ENCODE measurements around the gene DNMT3A.

DNMT3A gene

DNA sequence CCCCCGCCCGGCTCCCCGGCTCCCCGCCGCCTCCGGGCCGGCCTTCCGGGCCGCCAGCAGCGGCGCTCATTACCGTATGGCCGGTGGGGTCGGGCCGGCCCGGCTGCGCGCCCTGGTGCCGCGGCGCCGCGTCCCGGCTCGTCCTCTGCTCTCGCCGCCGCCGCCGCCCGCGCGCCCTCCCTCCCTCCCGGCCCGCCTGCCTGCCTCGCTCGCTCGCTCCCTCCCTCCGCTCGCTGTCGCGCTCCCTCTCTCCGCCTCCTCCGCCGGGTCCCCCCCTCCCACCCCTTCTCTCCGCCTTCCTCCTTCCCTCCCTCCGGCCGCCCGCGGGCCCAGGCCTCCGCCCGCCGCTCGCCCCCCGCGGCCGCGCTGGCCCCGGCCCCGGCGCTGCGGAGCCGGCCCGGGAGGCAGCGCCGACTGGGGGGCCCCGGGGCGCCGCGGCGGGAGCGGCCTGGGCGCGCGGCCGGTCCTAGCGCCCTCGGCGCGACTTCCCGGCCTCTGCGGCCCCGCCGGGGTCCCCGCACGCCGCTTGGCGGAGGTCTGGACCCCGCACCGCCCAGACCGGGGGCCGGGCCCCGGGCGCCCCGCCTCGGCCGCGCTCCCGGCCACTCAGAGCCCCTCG, at the start of gene DNMT3A:
DNMT3A (minus strand) TSS at position 173 of the 619 bp plus-strand sequence. CDS start 27,941 bp downstream, outside the sequence.
- peak; percentile 67 for DNase-seq (ENCODE audit: low spot score)

DNA sequence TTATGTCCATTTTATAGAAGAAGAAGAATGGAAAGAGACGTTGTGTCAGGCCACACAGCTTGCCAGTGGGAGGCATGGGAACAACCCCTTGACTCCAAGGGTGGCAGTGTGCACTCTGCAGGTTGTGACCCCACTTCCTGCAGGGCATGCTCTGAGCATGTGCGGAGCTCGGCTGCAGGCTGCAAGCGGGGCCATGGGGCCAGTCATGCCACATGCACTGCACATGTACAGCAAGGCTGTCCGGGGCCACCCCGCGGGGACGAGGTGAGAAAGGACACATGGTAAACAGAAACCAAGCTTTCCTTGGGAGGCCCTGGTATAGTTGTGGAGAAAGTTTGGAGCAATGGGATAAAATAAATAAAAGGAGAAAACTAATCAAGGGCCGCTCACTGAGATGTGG, 47.4 kb upstream of the DNMT3A start:
- DNase-seq (ENCODE audit: low spot score): no peak

DNA sequence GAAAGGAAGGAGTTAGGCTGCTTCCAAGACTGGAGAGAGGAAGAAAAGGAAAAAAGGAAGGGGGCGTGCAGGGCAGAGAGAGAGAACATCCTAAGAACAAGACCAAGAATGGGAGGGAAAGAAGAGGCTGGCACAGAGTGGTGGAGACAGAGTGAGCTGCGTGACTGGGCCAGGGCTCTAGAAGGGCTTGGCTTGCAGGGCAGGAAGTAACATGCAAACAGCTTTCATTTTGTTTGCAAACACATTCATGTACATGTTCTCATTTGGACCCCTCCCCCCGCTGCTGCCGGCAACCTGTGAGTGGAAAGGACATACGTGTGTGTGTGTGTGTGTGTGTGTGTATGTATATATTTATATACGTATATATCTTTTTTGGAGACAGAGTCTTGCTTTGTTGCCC, 46.8 kb upstream of the DNMT3A start:
- DNase-seq (ENCODE audit: low spot score): peak; percentile 27

DNA sequence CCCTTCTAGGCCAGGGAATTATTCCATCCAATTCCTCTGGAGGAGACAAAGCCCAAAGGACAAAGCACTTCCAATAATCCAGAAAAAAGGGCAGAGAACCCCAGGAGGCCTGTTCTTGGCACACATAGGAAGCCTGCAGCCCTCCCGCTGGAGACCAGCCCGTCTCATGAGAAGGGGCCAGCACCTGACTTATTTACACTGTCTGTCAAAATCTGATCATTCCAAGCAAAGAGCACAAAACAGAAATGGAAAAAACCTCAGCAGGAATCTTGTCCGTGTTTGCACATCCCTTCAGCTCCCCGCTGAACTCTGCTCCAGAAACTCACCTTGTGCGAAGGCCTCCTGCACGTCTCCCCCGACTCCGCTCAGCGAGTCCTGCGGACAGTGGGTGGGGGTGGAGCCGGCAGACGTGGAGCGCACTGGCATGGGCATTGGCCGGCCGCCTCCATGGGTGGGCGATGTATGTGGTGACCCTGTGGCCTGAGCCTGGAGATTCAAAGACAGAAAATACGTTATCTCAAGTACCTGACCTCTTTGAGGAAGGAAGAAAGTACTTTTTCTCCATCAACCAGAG, 46.2 kb upstream of the DNMT3A start:
- DNase-seq (ENCODE audit: low spot score): no peak

DNA sequence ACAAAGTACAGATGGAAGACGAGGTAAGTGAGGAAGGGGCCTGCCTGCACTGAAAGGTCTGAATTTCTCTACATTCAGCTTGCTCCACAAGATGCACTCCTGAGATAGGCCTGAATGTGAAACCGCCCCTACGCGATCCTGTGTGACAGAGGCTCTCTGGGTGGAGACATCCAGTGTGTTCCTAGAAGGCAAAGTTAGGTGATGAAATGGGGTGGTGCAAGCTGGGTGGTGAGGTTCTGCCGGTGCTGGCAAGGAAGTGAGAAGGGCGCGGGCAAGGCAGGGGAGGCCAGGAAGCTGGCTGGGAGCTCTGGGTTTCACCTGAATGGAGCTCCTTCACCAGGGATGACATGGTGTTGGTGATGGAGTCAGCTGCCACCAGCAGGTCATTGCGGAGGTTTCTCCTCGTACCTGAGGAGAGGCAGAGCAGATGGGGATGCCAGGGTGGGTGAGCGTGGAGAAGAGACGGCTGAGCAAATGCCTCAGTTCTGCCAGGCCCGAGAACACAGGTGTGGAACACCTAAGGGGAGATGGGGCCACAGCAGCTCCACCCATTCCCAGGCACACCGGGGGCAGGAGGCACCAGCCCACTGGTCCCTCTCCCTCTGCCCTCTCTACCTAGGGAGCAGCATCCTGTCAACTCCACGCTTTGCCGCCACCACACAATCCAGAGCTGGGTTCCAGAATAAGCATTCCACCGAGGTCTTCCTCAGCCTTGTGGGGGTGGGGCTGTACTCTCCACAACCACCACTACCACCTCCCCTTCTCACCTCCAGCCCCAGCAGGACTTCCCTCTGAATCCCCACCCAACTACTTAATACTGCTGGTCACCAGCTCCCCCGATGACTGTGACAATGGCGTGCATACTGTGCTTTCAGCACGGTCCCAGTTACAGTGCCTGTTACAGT, 45.5 kb upstream of the DNMT3A start:
- DNase-seq (ENCODE audit: low spot score): no peak

DNA sequence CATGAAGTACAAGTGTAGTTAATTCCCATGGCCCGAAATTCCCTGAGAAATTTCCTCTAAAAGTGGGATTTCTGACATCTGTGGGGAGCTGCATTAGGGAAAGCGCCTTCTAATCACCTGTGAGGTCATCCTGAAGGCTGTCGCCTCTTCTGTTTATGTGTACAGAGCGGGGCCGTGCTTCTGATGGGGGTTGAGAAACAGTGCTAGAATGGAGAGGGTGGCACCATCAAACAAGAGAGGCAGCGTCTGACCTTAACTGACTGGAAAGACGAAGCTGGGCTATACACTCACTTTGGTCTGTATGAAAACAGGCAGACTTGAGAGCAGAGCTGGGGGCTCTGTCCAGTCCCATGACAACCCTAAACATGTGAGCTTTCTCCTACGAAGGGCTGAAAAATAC, 44.2 kb upstream of the DNMT3A start:
- DNase-seq (ENCODE audit: low spot score): no peak

DNA sequence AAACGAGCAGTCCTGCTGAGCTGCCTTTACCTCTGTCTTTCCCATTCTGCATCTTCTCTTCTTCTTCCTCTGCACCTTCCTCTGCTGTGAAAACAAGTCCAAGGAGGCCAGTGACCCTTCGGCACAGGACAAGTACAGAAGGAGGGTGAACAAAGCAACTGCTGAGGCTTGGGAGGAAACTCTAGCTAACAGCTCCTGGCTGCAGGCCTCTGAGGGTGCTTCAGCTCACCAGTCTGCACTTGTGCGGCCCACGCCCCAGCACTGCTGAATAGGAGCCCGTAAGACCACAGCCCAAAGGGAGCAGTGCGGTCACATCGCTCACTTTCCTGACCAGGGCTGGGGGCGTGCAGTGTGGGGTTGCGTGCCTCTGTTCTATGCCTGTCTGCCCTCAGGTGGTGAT, 42.1 kb upstream of the DNMT3A start:
- no peak for DNase-seq (ENCODE audit: low spot score)

DNA sequence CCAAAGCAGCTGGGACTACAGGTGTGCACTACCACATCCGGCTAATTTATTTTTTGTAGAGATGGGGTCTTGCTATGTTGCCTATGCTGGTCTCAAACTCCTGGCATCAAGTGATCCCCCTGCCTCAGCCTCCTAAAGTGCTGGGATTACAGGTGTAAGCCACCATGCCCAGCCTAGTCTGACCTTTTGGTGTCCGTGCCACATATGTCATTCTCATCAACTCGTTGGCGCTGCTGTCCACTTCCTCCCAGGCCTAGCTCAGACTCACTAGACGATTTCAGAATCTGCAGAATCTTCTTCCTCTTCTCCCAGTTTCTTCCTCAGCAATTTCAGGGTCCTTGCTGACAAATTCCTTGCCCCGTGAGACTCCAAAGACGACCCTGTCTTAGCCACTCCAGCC, 39.8 kb upstream of the DNMT3A start:
- no peak for DNase-seq (ENCODE audit: low spot score)

DNA sequence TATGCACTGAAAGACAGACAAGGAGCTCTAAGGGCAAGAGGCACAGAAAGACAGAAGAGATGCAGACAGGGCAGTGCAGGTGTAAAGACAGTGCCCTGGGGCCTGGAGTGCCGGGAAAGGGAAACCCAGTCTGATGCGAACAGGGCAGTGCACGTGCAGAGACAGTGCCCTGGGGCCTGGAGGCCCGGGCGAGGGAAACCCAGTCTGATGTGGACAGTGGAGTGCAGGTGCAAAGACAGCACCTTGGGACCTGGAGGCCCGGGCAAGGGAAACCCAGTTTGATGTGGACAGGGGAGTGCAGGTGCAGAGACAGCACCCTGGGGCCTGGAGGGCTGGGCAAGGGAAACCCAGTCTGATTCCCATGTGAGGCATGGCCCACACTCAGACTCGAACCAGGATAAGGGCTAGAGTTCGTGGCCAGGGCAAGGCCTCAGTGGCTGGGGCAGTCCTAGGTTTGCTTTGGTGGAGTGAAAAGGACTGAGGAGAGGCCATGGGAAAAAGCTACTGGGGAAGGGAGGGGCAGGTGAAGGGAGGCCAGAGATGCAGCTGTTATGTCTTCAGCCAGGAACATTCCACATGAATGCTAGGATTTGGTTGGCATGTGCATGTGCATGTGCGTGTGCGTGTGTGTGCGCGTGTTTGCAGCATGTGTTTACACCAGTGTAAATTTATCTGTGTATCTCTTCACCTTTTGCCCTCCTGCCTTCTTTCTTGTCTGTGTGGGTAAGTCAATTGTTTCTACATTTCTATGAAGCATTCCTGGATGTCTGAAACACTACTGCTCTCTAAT, 39.1 kb upstream of the DNMT3A start:
- no peak for DNase-seq (ENCODE audit: low spot score)

DNA sequence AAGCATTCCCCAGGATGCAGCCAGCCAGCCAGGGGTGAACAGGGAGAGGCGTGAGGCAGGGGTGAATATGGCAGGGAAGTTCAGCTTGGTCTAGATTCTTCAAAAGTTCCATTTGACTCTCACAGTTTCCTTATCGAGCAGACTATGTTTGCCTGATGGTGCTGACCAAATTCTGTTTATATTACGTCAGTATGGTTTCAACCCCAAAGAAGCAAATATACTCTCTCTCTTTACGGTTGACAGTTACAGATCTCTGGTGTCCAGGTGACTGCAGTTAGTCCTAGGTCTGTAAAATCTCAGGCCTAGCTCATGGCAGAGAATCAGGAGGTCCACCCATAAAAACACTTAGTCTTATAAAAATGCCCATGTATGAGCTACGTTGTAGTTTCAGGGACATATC, 38.3 kb upstream of the DNMT3A start:
- DNase-seq (ENCODE audit: low spot score): no peak

DNA sequence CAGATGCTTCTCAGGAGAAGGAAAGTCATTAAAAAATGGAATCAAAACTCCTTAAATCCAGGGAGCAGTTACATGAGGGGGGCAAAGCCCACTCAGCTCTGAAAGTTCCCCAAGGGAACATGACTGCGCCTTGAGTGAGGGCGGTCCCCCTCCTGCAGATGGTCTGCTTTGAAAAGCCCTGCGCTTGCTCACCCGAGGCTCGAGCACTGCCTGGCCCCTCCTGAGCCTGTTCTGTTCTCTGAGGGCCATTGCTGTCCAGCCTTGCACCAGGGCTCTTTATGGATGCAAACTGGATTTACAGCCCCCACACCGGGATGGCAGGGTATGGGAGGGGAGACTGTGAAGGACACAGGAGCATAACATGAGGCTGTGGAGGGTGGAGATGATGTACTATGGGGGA, 37.8 kb upstream of the DNMT3A start:
- DNase-seq (ENCODE audit: low spot score): no peak

DNA sequence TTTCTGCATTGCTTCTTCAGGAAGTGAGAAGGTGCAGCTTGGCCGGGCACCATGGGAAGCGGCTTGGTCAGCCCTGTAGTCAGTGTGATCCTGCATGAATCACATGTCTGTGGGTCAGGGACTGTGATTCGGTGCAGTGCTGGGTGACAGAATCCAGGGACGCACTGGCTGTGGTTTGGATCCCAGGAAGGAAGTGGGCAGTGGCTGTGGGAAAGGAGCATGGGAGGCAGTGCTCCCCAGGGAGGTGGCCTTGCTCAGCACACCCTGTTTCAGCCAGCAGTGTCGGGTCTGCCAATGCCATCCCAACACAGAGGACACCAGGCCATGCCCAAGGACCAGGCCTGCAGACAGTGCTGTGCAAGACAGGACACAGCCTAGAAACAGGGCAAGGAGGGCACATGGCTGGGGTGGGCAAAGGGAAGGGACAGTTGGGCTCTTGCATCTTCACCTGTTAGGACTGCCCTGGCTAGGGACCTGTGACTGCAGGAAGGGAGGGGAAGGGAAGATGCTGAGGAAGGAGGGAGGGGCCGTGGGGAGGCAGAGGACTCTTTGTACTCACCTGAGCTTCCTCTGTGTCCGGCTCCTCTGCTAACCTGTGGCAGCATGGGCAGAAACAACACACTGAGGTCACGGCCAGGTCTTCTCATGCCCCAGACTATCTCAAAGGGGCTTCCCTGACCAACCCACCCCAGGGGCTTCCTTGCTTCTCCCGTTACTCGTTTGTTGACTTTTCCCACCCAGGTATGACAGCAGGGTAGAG, 37.2 kb upstream of the DNMT3A start:
- no peak for DNase-seq (ENCODE audit: low spot score)

DNA sequence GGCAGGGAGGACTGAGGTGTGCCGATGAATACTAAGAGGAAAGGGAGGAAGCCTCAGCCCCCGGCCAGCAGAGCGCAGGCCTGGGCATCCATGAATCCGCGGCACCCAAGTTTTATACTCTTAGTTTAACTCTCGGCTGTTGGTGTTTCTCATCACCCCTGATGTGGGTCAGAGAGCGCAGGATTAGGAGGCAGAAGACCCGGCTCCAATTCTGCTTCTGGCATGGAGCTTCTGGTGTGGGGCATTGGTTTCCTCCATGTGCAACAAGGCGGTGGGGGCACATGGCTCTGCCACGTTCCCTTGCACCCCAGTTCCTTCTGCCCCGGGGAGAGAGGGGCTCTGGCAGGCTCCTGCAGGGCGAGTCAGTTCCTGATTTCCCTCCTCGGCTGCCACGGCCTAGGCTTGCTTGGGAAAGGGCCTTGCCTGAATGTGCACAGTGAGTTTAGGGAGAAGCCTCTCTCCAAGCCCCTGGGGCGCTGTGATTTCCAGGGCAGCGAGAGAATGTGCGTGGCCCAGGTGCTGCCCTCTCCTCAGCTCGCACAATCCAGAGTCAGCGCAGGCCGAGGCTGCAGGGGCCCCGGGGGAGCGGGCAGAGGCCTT, 36.2 kb upstream of the DNMT3A start:
- DNase-seq (ENCODE audit: low spot score): no peak

DNA sequence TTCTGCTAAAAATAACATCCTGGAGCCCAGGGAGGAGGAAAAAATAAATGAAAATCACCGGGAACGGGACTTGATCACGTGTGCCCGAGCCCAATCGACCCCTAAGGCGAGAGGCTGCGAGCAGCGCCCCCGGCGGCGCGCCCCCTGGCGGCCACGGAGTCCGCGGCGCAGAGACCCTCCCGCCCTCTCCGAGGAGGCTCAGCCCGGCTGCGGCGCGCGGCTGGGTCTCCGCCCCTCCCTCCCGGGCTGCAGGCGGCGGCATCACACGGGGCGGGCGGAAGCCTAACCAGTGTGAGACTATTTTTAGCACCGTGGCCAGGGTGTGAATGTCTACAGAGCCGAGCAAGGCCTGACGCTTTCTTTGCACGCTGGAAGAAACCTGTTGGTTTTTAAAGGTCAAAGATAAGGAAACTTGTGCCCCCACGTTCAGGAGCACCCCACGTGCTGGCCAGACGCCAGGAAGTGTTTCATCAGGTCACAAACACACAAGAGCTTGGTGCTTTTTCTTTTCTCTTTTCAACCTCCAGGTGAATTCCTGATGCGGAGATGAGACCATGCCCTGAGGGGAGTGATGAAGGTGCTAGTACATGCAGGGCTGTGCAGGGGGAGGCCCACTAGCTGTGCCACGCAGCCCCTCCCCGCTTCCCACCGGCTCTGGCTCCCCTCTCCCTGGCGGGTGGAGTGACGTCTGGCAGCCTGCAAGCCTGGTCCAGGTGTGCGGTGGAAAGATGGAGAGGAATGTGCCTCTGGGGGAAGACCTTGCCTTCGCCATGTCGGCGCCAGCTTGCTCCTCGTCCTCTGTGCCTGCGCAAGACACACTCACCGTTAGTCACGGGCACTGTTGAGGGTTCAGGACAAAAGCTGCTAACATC, 35.3 kb upstream of the DNMT3A start:
- peak; percentile 92 for DNase-seq (ENCODE audit: low spot score)

DNA sequence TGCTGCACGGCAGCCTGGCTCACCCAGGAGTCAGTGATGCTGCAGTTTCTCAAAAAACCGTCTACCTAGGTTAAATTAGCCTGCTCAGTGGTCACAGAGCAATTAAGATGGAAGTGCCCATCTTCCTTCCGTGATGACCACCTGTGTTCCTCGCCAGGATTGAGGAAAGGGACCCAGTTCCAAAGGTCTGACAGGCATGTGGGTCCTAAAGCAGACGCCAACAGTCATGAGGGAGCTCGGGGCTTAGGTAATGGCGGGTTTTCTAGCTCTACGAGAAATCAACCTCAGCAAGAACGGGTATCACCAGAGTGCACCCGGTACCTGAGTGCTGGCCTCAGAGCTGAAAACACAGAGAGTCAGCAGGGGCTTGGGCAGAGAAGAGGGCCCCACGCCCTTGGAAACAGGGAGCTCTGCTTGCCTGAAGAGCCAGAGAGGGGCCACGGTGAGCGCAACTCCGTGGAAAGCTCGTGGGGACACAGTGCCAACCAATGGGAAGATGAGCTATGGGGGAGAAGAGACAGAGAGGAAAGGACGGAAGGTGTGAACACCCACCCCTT, 34.3 kb upstream of the DNMT3A start:
- DNase-seq (ENCODE audit: low spot score): no peak

DNA sequence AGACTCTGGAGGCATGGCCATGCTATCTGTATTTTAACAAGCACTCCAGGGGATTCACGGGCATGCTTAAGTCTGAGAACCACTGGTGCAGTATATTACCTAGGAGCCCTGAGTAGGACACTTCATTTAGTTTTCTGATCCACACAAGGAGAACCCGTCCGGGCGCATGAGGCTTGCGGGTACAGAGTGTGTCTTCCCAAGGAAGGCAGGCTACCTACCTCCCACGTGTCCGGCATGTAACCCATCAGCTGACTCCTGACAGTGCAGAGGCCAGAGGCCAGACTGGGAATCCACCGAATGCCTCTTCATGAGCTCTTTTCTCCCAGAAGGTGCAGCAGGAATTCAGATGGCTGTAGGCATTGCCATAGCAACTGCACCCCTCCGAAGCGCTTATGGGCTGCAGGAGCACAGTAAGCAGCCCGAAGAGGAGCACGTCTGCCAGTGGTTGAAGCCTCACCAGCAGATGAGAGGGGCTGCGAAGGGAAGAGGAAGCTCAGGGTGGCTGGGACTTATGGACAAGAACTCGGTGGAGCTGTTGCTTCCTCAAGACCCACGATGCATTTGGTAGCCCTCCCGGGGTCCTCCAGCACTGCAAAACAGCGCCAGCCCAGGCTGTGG, 33.8 kb upstream of the DNMT3A start:
- DNase-seq (ENCODE audit: low spot score): no peak

DNA sequence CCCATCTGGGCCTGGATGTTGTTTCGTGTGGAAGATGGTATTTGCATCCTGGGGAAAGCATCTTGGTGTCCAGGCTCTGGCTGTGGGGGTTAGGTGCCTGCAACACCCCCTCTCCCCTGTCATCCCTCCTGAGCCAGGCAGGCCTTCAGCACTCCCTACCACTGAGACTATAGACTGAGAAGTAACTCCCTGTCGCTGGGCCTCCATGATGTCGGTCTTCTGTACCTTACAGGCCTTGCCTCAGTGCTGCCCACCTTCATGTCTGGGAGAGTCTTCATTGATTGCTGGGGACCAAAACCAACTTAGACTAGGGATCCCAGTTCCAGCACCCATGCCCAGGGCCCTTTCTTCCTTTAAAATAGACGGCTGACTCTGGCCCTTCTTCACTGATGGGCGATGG, 33.1 kb upstream of the DNMT3A start:
- no peak for DNase-seq (ENCODE audit: low spot score)

DNA sequence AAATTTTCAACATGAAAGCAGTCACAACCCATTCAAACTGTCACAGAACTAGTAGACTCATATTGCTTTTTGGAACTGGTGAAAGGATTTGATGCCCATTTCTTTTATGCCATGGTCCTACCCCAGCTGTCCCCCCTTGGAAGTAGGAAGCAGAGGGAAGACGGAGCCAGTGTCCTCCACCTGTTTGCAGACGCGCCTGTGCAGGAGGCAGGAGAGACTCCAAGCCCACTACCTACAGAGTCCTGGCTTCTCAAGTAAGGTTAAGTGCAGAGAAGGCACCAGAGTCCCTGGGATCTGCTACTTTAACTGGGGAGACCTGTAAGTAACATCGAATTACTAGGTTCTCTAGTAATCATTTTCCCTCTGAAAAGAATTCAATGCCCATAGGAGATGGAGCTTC, 32.7 kb upstream of the DNMT3A start:
- no peak for DNase-seq (ENCODE audit: low spot score)

DNA sequence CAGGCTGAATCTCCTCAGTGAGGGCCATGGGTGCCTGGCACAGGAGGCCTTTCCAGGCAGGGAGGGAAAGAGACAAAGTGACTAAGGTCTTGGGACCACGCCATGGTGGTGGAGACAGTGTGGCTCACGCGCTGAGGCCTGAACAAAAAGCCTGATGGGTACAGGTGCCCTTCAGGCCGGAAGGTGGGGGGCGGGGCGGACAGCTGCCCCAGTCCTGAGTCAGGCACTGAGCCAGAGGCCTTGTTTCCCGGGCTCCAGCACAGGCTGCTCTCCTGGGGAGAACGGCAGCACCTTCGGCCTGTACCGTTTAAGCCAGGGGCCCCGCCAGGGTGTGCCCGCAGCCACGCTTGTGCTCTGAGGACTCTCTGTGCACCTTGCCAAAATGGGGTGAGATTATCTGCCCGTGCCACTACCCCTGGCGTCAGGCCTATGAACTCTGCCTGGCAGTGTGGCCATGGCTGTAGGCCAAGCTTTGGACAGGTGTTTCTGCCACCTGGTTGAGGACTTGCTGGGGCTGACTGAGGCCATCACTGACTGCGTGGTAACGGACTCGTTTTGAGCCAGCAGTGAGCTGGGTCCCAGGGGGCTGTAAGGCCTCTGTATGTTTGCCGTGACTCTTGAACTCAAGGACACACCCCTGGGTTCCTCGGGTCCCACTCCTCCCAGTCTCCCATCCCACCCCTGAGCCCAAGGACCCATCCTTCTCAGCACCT, 31.7 kb upstream of the DNMT3A start:
- DNase-seq (ENCODE audit: low spot score): no peak

All from germinal center (tissue), 1 donor.